GM12892 (cell line): ENCODE data around the gene UBE2C.

Source experiments
- POLR2A ChIP-seq: IDR thresholded peaks from 2 replicates; pipeline ENCODE4 v1.6.1; 2011; ENCODE audit warnings: low read depth, low read length, control low read depth
- POLR2AphosphoS5 ChIP-seq: IDR thresholded peaks from 2 replicates; pipeline ENCODE4 v1.6.1; 2011; ENCODE audit warnings: low read depth, low read length, control low read depth
- TAF1 ChIP-seq: IDR thresholded peaks from 2 replicates; pipeline ENCODE4 v1.6.1; 2011; ENCODE audit warnings: low read depth, mild to moderate bottlenecking, control low read depth, low read length, borderline replicate concordance

DNA sequence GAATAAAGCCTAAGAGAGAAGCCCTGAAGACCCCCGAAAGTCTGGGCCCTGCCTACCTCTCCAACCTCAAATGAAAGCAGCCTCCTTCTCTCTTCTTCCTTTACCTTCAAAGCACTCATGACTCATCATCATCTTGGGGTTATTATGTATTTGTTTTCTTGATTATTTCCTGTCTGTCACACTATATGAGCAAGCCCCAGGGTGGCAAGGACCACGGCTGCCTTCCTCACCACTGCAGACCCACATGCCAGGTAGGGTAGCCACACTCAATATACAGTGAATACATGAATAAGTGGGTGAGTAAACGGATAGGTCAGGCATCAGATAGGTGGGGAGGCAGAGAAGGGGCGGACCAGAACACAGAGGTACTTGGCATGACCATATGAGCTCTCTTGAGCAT is 29.6 kb upstream of the UBE2C start:
- TF ChIP-seq POLR2A (no peak), TAF1 (no peak), POLR2AphosphoS5 (no peak)
